Cardiac fibroblast (primary cell): ENCODE measurements around the gene SMIM21.
A peak's percentile ranks its signal among the peaks of the same experiment; 100 is the strongest.

Experiments used
- DNase-seq, 2 donors: peaks; one replicate each; pipeline versions ENCODE4 v3.0.0 to v3.0.0-alpha.2; 2010; ENCODE audit warnings: low read depth in 2 of 2
- H3K4me3 ChIP-seq, 2 donors: replicated peaks in 1 of 2; 1 replicate in 1 of 2; 2 replicates in 1 of 2; pipeline ENCODE4 v1.5.1; 2011; ENCODE audit warnings: low read depth in 2 of 2, low read length in 2 of 2, mild to moderate bottlenecking in 2 of 2, moderate library complexity in 1 of 2
- CTCF ChIP-seq: IDR thresholded peaks from one replicate; pipeline ENCODE4 v1.5.1; 2011; ENCODE audit warnings: low read depth, mild to moderate bottlenecking, low read length, inconsistent platforms

Gene SMIM21

GRCh38 chr18:75467851-75468250 is 40.3 kb upstream of the SMIM21 start:
- no peak for DNase-seq
- H3K4me3 ChIP-seq: no peak overlapping the region
- TF ChIP-seq CTCF: no peak

DNA sequence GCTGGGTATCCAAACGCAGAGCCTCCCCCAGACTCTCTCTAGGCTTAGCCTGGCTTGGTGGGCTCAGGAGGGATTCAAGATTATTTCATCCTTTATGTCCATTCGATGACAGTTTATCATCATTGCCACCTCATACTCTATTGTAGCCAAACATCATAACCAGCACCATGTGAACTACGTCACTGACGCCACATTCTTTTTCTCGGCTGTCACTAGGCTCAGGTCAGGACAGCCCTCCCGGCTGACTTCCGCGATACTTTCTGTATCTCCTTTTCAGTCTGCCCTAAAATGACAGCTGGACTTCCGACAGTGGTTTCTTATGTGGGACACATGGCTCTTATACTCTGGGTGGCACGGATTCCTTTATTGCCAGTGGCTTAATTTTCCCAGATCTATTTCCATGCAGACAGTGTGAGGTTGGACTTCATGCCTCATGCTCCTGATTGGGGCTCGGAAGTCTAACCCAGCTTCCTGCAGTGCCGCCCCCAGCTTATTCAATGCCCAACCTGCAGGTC is 39.8 kb upstream of the SMIM21 start:
- no peak overlapping the region for H3K4me3 ChIP-seq
- DNase-seq: no peak
- TF ChIP-seq CTCF: no peak

DNA sequence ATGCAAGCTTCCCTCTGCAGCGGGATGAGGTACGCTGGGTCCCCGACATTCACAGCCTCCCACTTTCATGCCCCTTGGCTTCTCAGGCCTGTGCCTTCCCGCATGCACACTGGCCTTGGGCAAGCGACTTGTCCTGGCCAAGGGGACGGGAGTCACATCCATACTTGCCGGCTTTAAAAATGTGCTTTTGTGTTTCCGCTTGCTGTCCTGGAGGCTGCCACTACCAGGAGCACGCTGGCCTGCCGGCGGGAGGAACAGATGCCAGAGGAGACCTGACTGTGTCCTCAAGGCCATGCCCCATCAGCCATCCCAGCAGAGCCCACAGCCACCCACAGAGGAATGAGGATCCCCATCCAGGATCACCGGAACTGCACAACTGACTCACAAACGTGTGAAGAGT is 36.9 kb upstream of the SMIM21 start:
- no peak for TF ChIP-seq CTCF
- no peak for DNase-seq
- H3K4me3 ChIP-seq: no peak overlapping the region

DNA sequence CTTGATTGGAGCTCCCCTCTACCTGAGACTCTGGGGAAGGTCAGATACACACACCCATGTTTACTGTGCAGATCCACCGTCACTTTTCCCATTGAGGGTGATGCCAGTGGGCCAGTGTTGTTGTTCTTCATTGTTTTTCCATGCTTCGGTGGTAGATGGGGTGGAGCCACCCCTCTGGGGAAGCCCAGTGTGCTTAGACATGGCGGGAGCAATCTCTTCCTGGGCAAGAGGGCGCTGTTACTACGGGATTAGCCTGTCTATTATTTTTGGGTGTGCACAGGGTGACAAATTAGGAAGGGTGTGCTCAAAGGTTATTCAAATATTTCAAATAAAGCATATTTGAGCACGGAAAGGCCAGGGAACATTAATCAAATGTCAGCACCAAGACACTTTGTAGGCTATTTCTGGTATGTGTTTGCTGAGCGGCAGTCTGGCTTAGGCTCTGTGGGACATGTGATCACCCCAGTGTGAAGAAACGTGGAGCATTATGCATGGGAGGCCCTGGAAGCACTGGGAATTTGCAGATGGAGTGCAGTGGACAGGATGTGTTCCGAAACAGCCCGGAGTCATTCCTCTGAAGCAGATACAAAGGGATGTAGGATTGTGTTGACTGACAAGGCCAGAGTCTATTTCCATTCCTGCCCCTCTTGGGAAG is 34.8 kb upstream of the SMIM21 start:
- H3K4me3 ChIP-seq: no peak overlapping the region
- TF ChIP-seq CTCF: no peak
- DNase-seq: no peak

- no peak for TF ChIP-seq CTCF
- no peak for DNase-seq
- peak overlapping the region; percentile 36 to 45 for H3K4me3 ChIP-seq
Measured at GRCh38 chr18:75456199-75456631, 28.7 kb upstream of the SMIM21 start.

DNA sequence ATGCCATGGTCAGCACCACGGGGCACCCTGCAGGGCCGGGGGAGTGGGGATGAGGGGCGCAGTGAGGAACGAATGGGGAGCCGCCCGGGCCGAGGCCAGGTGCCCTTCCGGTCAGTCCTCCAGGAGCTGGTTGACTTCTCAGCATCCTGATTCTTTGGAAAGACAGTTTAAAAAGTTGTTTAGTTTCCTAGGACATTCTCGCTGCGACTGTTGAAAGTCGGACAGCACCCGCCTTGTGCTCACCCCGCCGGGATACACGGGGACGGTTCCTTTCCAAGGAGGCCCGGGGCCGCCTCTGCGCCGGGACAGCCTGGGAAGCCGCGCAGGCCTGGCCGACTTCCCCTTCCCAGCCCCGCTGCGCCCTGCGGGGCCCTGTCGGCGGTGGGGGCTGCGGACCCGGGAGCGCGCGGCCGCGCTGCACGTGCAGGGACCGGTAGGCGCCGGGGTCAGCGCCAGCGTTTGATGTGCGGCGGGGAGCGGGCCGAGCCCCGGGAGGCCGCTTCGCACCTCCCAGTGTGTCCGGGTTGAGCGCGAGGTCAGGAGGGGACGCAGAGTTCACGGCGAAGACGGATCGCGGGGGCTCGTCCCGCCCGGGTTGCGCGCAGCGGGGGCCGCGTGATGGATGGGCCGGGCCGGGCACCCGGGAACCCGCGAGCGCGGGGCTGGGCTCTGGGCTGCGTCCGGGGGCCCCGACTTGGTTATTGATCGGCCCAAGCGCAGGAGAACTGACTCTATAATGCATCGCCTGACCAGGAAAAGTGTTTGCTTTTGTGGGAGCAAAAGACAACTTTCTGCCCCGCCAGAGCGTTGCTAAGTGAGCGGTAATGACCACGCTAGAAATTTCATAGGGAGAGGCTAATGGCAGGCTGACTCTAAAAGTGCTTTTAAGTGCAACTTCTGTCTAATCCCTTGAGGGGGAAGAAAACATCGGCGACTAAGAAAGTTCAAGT is 28.0 kb upstream of the SMIM21 start:
- peak overlapping the region; percentile 36 to 45 for H3K4me3 ChIP-seq
- DNase-seq: peak; percentile 23 to 25
- TF ChIP-seq CTCF: no peak
